Panc1 (cell line): ENCODE results near the gene LDHAL6B. TPM values are rescaled to one million over a fixed set of nuclear protein-coding genes. Genes with fewer than 3 reads are reported as not detected.

Experiments
- ATAC-seq: fragments of 200-7000 bp; cut with Tn5 transposase; 2 replicates; pipeline ENCODE4 v1.9.1; 2020; ENCODE audit warnings: mild to moderate bottlenecking, moderate library complexity
- BruUV-seq: library from RNA; stranded (reverse); fragments of 400-500 nt; replicated peaks from 2 replicates; lab custom pipeline; 2021; lab: Mats Ljungman, UMichigan
- CTCF ChIA-PET: fragments of 300-600 bp; sonication (Branson Sonifier 250); formaldehyde crosslinking; loops from one replicate; lab custom pipeline; 2022; ENCODE audit warnings: antibody characterized with exemption; lab: Charles Lee
- POLR2A ChIA-PET: fragments of 300-600 bp; sonication (Branson Sonifier 250); formaldehyde crosslinking; loops from one replicate; lab custom pipeline; 2022; ENCODE audit warnings: antibody characterized with exemption; lab: Charles Lee
- DNase-seq: peaks from one replicate; pipeline ENCODE4 v3.0.0-alpha.2; 2010; ENCODE audit warnings: low read depth, low spot score
- H3K27ac ChIP-seq: 2 replicates; pipeline ENCODE4 v1.5.1; 2011; ENCODE audit warnings: mild to moderate bottlenecking, low read length, inconsistent platforms
- H3K27me3 ChIP-seq: fragments of 200-500 bp; sonication (Bioruptor generic); 2 replicates; pipeline ENCODE4 v1.6.0; 2014; ENCODE audit warnings: low read length, inconsistent platforms; ENCODE audit not compliant: control insufficient read depth, insufficient read depth
- H3K36me3 ChIP-seq: fragments of 200-500 bp; sonication (Bioruptor generic); 2 replicates; pipeline ENCODE4 v1.5.1; 2014; ENCODE audit warnings: inconsistent platforms, mild to moderate bottlenecking, low read length, moderate library complexity; ENCODE audit not compliant: control insufficient read depth, insufficient read depth
- H3K4me1 ChIP-seq: 2 replicates; pipeline ENCODE4 v1.5.1; 2011; ENCODE audit warnings: inconsistent platforms, mild to moderate bottlenecking, low read length, moderate library complexity; ENCODE audit not compliant: control insufficient read depth, insufficient read depth
- H3K4me3 ChIP-seq, 2 experiments: 2 replicates each; pipeline ENCODE4 v1.5.1; 2011 to 2012; ENCODE audit warnings: low read depth in 2 of 2, low read length in 2 of 2, mild to moderate bottlenecking in 2 of 2, inconsistent platforms in 1 of 2, moderate library complexity in 1 of 2
- H3K9me3 ChIP-seq: fragments of 200-500 bp; sonication (Bioruptor generic); 2 replicates; pipeline ENCODE4 v1.5.1; 2014; ENCODE audit warnings: low read depth, mild to moderate bottlenecking, inconsistent platforms, low read length, moderate library complexity; ENCODE audit not compliant: control insufficient read depth, insufficient read depth
- CTCF ChIP-seq: fragments of 450-650 bp; IDR thresholded peaks from 2 replicates; pipeline ENCODE4 v1.5.1; 2017; ENCODE audit warnings: mild to moderate bottlenecking
- POLR2AphosphoS5 ChIP-seq: IDR thresholded peaks from 2 replicates; pipeline ENCODE4 v1.6.1; 2012; ENCODE audit warnings: mild to moderate bottlenecking, low read depth, low read length, moderate library complexity
- REST ChIP-seq, 2 experiments: IDR thresholded peaks; 2 replicates each; pipeline ENCODE4 v1.6.1; 2011 to 2012; ENCODE audit warnings: low read depth in 2 of 2, control low read depth in 1 of 2, low read length in 1 of 2, mild to moderate bottlenecking in 1 of 2, moderate library complexity in 1 of 2; ENCODE audit not compliant: insufficient read depth in 1 of 2
- SIN3A ChIP-seq: IDR thresholded peaks from 2 replicates; pipeline ENCODE4 v1.6.1; 2012; ENCODE audit warnings: low read depth, mild to moderate bottlenecking, low read length, moderate library complexity, borderline replicate concordance; ENCODE audit not compliant: insufficient read depth
- TCF7L2 ChIP-seq: IDR thresholded peaks from 2 replicates; pipeline ENCODE4 v1.6.1; 2011; ENCODE audit warnings: mild to moderate bottlenecking, low read depth, low read length, inconsistent platforms
- in situ Hi-C: cut with HindIII; loops from 2 replicates; pipeline ENCODE4 v1.10.0; 2016; ENCODE audit warnings: low sequenced_read_pairs, low pct_unique_long_range_greater_than_20kb
- intact Hi-C: fragments of 100-400 bp; cut with micrococcal nuclease; formaldehyde crosslinking; loops from one replicate; pipeline ENCODE4 v1.10.0; 2022; ENCODE audit not compliant: unreplicated experiment
- total RNA-seq: library from RNA; stranded (reverse); gene quantifications from one replicate; pipeline ENCODE4 v1.2.1, GENCODE V29; 2021; ENCODE audit not compliant: unreplicated experiment

The LDHAL6B gene
- total RNA-seq, 1 experiment from 2014 or later: not detected

- intact Hi-C loops (no loop called here), in situ Hi-C loops (no loop called here)
- no TSS peak for BruUV-seq
- no peaks in the 10 kb centered on the region for H3K9me3 ChIP-seq
- peaks cover 6% of the 10 kb centered on the region; the same call in 1 of the 2 replicates for H3K4me1 ChIP-seq
- ATAC-seq: no peak
- TF ChIP-seq SIN3A (no peak), CTCF (no peak), POLR2AphosphoS5 (no peak), TCF7L2 (no peak), REST (IDR thresholded peaks at IDR 0.05; ENCODE audit: insufficient read depth in 1 of 2, low read depth in 2 of 2, low read length in 1 of 2) (no peak)
- CTCF ChIA-PET: no interaction called here
- POLR2A ChIA-PET: interaction anchor here (0.7 kb wide), 1 partner anchor 45 kb away, joined by 3 read pairs; no protein-coding TSS in a partner anchor
- H3K27me3 ChIP-seq: no peaks in the 10 kb centered on the region
- H3K4me3 ChIP-seq: no peak overlapping the region
- DNase-seq: no peak
- no peaks in the 10 kb centered on the region for H3K36me3 ChIP-seq
- no peak overlapping the region for H3K27ac ChIP-seq
These were observed 9.2 kb upstream of the LDHAL6B start for GRCh38 chr15:59197454-59197853.

- H3K4me1 ChIP-seq: peaks cover 6% of the 10 kb centered on the region; the same call in 1 of the 2 replicates
- H3K4me3 ChIP-seq: no peak overlapping the region
- peak; percentile 90 for ATAC-seq
- H3K9me3 ChIP-seq: no peaks in the 10 kb centered on the region
- ChIA-PET CTCF (no interaction called here), POLR2A (no interaction called here)
- TF ChIP-seq TCF7L2 (no peak), POLR2AphosphoS5 (no peak), REST (IDR thresholded peaks at IDR 0.05; ENCODE audit: insufficient read depth in 1 of 2, low read depth in 2 of 2, low read length in 1 of 2) (no peak), SIN3A (no peak), CTCF (no peak)
- H3K27me3 ChIP-seq: no peaks in the 10 kb centered on the region
- in situ Hi-C loops: no loop called here
- peak; percentile 24 for DNase-seq
- BruUV-seq: no TSS peak
- intact Hi-C loops: no loop called here
- H3K27ac ChIP-seq: peak overlapping the region; percentile 44; the same call in 1 of the 2 replicates
- H3K36me3 ChIP-seq: no peaks in the 10 kb centered on the region; the same call in 1 of the 2 replicates
These were observed 6.8 kb upstream of the LDHAL6B start for GRCh38 chr15:59199626-59200465.
